HG02588 (cell line): ENCODE results near the gene CCDC192.
"Not testable (repeated sequence)": the region's sequence is repeated elsewhere in the genome, so short reads cannot be mapped to it uniquely, and the experiment has no call there.

Experiments
- ATAC-seq: cut with Tn5 transposase; IDR thresholded peaks from one replicate; pipeline ENCODE4 v1.9.1; 2021; ENCODE audit warnings: mild to moderate bottlenecking, moderate library complexity; ENCODE audit not compliant: unreplicated experiment

CCDC192 gene

DNA sequence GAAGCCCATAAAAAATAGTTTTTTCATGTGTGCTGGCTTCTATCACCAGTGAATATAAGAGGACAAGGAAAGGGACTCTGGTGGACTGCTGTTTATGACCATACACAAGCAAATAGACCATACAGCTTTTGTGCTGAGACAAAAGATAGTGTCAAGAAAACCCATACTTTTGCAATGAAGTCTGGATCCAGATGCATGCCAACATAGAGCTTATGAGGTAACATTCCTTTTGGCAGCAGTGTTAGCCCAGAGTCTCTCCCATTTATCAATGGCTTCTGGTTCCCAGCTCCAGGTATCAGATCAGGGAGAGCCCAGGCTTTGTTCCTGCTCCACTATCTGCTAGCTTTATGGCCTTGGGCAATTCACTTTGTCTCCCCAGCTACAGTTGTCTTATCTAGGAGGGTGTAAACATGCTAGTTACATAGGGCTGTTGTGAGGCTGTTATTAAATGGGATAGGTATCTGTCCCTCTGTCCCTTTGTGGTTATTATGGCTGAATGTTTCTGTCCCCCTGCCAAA, 55.6 kb downstream of the CCDC192 start:
- ATAC-seq = no peak

DNA sequence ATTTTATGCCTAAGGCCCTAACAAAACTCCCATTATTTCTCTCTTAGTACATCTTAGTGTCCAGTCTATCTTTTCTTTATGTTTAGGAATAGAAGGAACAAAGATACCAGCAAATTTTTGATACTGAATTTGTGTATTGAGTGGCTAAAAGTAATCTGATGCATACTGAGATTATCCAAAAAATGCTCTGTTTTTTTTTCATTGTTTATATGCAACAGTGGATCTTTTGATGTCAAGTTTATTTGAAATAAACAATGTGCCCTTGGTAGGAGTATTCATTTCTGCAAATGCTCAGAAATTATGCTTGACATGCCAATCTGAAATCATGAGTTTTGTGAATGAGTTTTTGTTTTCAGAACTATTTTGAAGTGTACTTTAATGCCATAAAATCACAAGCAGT, 58.7 kb downstream of the CCDC192 start:
- ATAC-seq = no peak

DNA sequence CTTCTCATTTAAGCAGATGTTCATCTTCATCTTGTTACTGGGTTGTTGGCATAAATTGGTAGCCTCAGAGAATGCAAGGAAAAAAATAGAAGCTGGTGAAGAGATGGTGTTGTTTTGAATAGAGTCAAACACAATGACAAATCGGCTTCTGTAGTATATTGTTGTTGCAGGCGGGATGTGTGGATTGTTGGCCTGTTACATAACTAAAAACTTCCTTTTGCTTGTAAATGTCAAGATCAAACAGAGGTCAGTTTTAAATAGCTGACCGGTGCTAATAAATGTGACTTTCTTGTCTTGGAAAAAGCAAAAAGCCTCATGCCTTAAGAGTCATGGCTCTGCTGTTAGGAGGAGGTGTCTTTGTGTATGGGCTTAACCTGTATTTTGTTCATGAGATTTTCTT, 59.2 kb downstream of the CCDC192 start:
- no peak for ATAC-seq

DNA sequence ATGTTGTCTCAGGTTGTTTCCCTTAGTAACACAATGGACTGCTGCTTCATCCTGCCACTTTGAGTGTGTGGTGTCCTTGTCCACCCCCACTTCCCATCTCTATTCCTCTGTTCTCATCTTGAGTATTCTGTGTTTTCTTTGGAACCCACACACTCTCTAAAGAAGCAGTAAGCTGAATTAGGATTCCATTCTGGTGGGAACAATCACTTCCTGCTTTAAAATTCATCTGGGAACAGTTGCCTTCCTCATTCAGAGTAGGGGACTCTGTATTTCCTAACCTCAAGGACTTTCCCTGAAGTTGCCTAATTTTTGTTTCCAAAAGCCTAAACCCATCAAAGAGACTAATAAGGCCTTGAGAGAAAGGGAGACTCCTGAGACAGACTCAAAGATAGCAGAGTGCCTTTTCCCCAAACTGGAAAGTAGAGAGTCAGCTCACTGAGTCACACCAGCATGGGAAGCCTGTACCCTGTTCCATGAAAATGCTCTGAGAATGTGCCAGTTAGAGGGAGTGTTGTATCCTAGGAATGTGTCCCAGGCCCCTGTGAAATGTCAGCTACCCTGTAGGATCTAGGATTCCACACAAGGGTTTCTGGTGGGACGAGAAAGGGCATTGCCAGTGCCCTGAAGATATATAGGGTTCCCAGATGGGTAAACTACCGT, 63.6 kb downstream of the CCDC192 start:
- no peak for ATAC-seq

DNA sequence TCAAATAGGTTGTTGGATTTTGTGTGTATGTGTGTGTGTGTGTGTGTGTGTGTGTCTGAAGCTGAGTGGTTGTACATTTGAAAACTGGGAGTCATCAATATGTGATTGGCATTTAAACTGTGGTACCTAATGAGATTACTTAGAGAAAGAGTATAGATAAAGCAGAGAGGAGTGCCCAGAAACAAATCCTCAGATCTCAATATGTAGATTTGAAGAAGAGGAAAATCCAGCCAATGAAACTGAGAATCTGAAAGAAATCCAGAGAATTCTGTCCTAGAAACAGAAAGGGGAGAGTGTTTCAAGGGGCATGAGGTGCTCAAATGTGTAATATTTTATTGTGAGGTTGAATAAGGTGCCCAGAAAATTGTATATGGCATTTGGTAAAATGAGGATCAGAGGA, 66.2 kb downstream of the CCDC192 start:
- no peak for ATAC-seq

DNA sequence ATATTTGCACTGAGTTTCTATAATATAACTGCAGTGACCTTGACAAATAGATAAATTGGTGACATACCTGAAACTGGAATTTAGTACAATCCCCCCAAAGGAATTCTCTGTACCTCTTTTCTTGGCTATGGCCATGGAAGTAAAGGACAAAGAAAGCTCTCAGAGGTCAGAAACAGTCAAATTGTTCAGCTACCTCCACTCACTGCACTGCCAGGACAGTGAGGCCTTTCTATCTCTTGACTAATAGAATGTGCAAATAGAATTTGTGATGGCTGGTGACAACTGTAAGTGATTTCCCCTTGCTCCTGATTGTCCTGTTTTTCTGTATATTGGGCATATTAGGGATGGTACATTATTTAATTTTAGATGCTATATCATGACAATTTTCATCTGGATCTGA, 67.1 kb downstream of the CCDC192 start:
- no peak for ATAC-seq

DNA sequence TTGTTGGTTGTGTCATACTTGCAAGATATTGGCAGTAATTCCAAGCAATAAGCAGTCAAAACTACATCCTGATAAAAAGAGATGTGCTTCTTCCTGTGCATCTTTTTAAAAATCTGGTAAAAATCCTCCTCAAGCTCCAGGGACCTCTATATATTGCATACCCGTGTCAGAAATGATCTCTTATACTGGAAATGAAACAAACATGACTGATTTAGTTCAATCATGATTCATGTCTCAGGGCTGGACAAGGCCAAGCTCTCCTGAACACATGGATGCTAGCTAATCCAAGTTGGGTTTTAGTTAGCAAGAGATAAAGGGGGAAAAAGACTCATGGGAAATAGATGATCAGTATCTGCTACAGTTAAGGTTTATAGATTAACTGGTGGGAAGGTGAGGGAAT, 69.3 kb downstream of the CCDC192 start:
- ATAC-seq = no peak

DNA sequence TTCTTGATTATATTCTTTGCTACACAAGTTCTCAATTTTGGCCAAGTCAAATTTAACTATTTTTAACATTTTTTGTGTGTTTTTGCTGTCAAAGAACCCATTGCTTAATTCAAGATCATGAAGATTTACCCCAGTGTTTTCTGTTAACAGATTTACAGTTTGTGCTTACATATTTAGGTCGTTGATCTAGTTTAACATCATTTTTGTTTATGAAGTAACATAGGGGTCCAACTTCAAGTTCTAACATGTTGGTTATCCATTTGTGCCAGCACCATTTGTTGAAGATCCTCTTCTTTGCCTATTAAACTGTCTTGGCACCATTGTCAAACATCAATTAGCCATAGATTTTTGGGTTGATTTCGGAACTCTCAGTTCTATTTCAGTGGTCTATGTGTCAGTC, 71.0 kb downstream of the CCDC192 start:
- ATAC-seq = no peak

DNA sequence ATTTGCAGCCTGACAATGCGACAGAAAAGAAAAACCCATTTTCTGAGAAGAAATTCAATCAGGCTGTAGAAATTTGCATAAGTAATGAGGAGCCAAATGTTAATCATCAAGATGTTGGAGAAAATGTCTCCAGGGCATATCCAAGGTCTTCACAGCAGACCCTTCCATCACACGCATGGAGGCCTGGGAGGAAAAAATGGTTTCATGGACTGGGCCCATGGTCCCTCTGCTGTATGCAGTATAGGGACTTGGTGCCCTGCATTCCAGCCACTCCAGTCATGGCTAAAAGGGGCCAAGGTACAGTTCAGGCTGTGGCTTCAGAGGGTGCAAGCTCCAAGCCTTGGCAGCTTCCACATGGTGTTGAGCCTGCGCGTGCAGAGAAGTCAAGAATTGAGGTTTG, 73.3 kb downstream of the CCDC192 start:
- ATAC-seq = no peak

DNA sequence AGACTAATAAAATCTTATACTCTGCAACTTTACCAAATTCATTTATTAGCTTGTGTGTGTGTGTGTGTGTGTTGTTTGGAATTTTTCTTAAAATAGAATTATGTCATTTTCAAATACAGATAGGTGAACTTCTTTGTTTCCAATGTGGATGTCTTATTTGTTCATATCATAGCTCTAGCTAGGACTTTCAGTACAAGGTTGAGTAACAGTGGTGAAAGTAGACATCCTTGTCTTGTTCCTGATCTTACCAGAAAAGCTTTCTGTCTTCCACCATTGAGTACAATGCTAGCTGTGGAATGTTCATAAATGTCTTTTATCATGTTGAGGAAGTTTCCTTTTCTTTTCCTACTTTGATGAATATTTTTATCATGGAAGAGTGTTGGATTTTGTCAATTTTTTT, 74.8 kb downstream of the CCDC192 start:
- ATAC-seq = no peak

DNA sequence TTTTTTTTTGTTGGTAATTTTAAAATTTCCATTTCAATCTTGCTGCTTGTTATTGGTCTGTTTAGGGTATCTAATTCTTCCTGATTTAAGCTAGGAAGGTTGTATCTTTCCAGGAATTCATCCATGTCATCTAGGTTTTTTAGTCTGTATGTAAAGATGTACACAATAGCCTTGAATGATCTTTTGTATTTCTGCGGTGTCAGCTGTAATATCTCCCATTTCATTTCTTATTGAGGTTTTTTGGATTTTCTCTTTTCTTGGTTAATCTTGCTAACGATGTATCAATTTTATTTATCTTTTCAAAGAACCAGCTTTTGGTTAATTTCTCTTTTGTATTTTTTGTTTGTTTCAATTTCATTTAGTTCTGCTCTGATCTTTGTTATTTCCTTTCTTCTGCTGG, 79.3 kb downstream of the CCDC192 start:
- ATAC-seq = not testable (repeated sequence)

DNA sequence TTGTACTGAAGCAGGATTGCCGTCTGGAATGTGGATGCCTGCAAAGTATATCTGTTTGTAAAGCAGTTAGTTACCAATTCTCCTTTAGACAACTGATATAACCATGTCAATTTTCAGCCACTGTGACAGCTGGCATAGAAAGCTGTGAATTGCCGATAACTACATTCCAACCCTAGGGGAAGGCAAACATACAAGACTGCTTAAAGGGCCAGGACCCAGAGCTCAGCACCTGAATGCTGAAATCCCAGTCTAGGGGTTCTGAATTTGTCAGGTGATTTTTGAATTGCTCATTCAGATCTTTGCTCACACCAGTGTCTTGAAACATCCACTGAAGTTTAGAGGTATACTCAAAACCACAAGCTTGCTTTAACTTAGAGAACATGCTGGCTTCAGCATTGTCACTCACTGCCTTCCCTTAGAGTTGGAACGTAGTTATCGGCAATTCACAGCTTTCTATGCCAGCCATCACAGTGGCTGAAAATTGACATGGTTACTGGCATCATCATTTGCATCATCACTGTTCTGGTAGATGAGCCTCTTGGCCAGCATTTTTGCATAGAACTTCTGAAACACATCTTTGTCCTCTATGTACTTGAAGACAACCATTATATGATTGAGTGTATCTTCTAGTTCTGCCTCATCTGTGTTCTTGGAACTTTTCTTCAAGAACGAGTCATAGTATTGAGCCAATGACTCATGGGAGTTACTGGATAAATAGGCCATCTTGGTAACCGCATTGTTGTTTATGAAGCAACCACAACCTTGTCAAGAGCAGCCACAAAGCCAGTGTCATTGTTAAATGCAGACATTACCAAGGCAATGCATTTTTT, 82.1 kb downstream of the CCDC192 start:
- peak; percentile 78 for ATAC-seq

DNA sequence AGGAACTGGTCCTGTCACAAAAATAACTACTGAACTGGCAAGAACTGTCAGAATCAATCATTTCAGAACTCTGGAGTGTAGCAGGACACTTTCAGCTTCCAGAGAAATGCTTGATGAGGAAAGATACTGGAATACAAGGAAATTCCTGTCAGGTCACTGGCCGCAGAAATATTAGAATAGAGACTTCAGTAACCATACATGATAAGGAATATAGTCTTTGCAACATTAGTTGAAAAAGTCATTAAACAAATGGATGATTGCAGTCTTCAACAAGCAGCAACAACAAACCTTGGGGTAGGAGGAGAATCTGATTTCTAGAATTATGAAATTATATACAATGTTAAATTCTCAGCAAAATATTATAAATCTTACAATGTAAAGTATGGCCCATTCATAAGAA, 88.2 kb downstream of the CCDC192 start:
- no peak for ATAC-seq

DNA sequence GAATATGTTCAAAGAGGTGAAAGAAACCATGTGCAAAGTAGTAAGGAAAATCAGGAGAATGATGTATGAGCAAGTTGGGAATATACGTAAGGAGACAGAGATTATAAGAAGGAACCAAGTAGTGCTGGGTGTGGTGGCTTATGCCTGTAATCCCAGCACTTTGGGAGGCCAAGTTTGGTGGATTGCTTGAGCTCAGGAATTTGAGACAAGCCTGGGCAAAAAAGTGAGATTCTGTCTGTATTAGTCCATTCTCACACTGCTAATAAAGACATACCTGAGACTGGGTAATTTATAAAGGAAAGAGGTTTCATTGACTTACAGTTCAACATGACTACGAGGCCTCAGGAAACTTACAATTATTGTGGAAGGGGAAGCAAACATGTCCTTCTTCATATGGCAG, 88.7 kb downstream of the CCDC192 start:
- not testable (repeated sequence) for ATAC-seq

DNA sequence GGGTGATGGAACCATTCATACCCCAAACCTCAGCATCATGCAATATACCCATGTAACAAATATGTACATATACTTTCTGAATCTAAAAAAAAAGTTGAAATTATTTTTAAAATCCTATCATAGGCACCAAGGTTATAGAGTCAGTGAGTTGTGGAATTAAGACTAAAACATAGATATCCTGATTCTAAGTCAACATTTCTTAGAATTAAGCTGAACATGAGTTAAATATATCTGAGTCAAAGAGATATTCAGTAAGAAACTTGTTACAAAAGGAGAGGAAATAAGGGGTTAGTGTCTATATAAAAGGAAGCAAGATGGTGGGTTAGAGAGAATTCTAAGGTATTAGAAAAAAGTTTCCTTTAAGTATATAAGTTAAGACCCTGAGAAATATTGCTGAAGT, 89.9 kb downstream of the CCDC192 start:
- no peak for ATAC-seq

DNA sequence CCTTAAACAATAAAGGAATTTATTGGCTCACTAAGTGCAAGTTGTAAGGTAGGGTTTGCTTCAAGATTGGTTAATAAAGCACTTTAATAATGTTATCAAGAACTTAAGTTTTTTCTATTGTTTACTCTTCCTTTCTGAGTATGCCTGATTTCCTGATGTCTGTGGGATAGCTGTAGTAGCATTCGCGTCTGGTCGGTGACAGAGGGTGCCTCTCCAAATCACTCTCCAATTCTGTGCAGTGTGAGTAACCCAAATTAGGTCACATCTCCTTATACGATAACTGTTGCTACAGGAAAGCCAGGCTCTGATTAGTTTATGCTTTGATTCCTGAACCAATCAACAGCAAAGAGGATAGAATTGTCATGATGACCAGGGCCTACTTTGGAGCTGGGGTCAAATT, 90.7 kb downstream of the CCDC192 start:
- ATAC-seq = no peak

DNA sequence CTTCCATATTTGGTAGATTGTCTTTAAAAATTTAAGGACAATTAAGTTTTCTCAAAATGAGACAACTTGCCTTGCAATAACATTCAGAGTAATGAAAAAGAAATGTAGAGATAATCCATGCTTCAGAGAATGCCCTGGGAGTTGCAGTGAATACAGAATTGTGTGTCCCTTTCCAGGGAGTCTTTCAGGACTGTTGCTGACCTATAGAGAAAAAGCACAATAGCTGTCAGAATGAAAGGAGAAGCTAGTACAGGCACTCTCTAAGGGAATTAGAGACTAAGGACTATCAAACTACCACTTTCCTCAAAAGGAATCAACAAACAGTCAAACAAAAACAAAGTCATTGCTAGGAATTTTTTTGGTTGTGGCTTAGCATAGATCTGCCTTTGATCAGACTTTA, 93.0 kb downstream of the CCDC192 start:
- no peak for ATAC-seq

DNA sequence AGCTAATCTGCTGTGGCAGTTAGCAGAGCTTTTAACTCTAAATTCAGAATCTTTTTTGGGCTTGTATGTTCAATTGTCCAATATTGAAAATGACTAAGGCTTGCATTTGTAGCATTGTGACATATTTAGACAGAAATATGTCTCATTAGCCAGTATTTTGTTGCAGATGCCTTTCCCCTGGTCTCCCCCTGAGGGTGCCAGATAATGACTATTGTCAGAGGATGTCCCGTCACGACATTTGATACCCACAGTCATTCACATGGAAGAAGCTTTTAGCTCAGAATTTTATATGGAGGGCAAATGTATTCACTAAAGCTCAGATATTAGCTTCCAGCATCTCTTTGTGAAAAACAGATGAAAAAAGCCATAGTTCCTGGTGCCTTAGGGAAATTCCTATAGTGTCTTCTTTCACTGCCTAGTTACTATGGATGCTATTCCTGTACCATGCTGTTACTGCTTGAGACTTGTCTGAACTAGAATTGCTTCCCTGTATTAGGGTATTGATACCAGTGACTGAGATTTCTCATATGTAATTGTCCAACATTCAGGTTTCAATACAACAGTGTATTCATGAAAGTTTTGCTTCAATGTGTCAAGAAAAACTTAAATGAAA, 96.2 kb downstream of the CCDC192 start:
- ATAC-seq = no peak

DNA sequence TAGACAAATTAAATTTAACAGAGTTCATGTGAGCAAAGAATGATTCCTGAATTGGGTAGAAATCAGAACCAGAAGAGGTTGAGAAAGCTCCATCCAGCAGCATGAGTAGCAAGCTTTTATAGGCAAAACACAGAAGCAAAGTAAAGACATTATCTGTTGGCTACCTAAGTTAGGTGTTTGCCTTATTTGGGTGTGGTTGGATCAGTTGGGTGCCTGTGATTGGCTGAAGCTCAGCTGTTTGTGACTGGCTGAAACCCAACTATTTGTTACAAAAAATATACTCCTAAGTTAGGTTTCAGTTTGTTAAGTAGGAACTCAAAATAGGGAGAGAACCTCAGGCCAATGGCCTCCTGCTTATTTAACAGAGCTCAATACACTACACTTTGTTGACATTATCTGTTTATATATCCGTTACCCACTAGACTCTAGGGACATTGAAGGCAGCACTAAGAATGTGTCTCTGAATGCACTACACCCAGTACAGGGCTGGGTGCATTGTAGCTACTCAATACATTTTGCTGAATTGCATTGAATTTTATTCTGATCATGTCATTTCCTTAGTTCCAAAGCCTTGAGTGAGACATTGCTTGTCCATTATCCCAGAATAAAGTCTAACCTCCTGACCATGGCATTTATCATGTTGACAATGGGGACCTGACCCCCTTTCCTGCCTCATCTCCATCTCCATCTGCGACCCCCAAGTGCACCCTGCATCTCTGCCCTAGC, 98.7 kb downstream of the CCDC192 start:
- ATAC-seq = no peak

DNA sequence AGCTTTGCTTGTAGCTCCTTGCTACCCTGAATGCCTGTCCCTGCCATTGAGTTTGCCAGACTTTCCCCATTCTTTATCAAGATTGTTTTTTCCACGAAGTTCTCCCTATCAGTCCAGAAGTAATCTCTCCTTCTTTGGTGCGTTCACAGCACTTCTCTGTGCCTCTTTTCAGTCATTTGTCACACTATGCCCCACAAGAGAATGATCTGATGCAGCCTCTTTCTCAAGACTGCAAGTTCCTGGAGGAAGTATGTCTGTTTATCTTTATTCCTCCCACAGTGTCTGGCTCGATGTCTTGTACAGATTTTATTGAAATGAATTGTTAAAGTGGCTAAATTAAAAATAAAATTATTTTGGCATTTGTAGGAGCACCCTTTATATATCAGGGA, 99.3 kb downstream of the CCDC192 start:
- ATAC-seq = no peak

DNA sequence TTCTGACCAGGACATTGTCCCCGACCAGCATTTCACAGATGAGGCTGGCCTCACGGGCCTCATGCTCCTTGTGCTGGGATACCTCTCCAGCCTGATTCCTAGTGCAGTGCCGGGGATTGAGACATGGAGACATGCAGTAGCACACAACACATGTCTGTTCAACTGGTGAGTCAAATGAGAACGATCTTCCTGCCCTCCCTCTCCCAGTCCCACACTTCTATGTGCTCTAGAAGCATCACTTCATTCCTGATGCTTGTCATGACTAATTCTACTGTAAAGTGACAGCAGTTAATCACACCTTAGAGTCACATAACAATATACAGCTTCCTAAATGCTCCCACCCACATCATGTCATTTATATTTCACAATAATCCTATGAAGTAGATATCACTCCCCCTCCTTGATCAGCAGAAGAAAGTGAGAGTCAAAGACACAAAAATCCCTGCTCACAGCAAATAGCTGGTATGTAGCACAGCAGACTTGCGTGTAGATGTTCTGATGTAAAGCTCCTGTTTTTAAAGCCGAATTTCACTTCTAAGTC, 101.8 kb downstream of the CCDC192 start:
- no peak for ATAC-seq
